Measurements from ENCODE around the gene ERC2.

The ERC2 gene

GRCh38 chr3:55827786-55828185, 640.5 kb downstream of the ERC2 start:
- no peak for DNase-seq (ENCODE audit: low read depth in 2 of 2)

GRCh38 chr3:55826731-55827496, 641.4 kb downstream of the ERC2 start:
- DNase-seq (ENCODE audit: low read depth in 2 of 2) = no peak

GRCh38 chr3:55826097-55826496, 642.2 kb downstream of the ERC2 start:
- DNase-seq (ENCODE audit: low read depth in 2 of 2) = no peak

GRCh38 chr3:55824406-55824805, 643.9 kb downstream of the ERC2 start:
- no peak for DNase-seq (ENCODE audit: low read depth in 2 of 2)

- DNase-seq (ENCODE audit: low read depth in 2 of 2) = no peak
These were observed 644.4 kb downstream of the ERC2 start for GRCh38 chr3:55823829-55824228.

GRCh38 chr3:55823001-55823400, 645.3 kb downstream of the ERC2 start:
- no peak for DNase-seq (ENCODE audit: low read depth in 2 of 2)

- DNase-seq (ENCODE audit: low read depth in 2 of 2) = no peak
These were observed 649.3 kb downstream of the ERC2 start for GRCh38 chr3:55819005-55819404.

- no peak for DNase-seq (ENCODE audit: low read depth in 2 of 2)
These were observed 649.8 kb downstream of the ERC2 start for GRCh38 chr3:55818485-55818884.

GRCh38 chr3:55816794-55817576, 651.3 kb downstream of the ERC2 start:
- DNase-seq (ENCODE audit: low read depth in 2 of 2) = no peak

GRCh38 chr3:55815262-55815661, 653.0 kb downstream of the ERC2 start:
- DNase-seq (ENCODE audit: low read depth in 2 of 2) = no peak

- DNase-seq (ENCODE audit: low read depth in 2 of 2) = no peak
These were observed 654.8 kb downstream of the ERC2 start for GRCh38 chr3:55813268-55814097.

- no peak for DNase-seq (ENCODE audit: low read depth in 2 of 2)
These were observed 655.8 kb downstream of the ERC2 start for GRCh38 chr3:55812394-55813013.

GRCh38 chr3:55807210-55807609, 661.1 kb downstream of the ERC2 start:
- DNase-seq (ENCODE audit: low read depth in 2 of 2) = no peak

- DNase-seq (ENCODE audit: low read depth in 2 of 2) = no peak
These were observed 663.1 kb downstream of the ERC2 start for GRCh38 chr3:55805169-55805568.

GRCh38 chr3:55804170-55805095, 663.8 kb downstream of the ERC2 start:
- DNase-seq (ENCODE audit: low read depth in 2 of 2) = no peak

GRCh38 chr3:55802816-55803215, 665.5 kb downstream of the ERC2 start:
- no peak for DNase-seq (ENCODE audit: low read depth in 2 of 2)

- no peak for DNase-seq (ENCODE audit: low read depth in 2 of 2)
These were observed 666.6 kb downstream of the ERC2 start for GRCh38 chr3:55801676-55802075.

- DNase-seq (ENCODE audit: low read depth in 2 of 2) = no peak
These were observed 667.2 kb downstream of the ERC2 start for GRCh38 chr3:55801068-55801467.

GRCh38 chr3:55797775-55798174, 670.5 kb downstream of the ERC2 start:
- DNase-seq (ENCODE audit: low read depth in 2 of 2) = no peak

GRCh38 chr3:55797084-55797483, 671.2 kb downstream of the ERC2 start:
- DNase-seq (ENCODE audit: low read depth in 2 of 2) = no peak

- DNase-seq (ENCODE audit: low read depth in 2 of 2) = no peak
These were observed 671.7 kb downstream of the ERC2 start for GRCh38 chr3:55796533-55796932.

Measured in stimulated activated CD4-positive, alpha-beta T cell treated with anti-CD3 and anti-CD28 coated beads, Interleukin-1b, Interleukin-23, amount 100 ng/mL, for 4 hours (primary cell).